GM23338 (cell line): ENCODE measurements around the gene BEGAIN. TPM values are rescaled to one million over a fixed set of nuclear protein-coding genes. Genes with fewer than 3 reads are reported as not detected.

ENCODE experiments used
- ATAC-seq: fragments of 200-7000 bp; cut with Tn5 transposase; 3 replicates; pipeline ENCODE4 v1.9.1; 2020
- DNase-seq: peaks from one replicate; pipeline ENCODE4 v3.0.0-alpha.2; 2015; ENCODE audit warnings: low spot score
- H2AFZ ChIP-seq: fragments of 200-600 bp; sonication (generic); 2 replicates; pipeline ENCODE4 v1.8.0; 2016; ENCODE audit warnings: antibody characterized with exemption, mild to moderate bottlenecking, moderate library complexity
- H3F3A ChIP-seq: fragments of 200-600 bp; sonication (generic); replicated peaks from 2 replicates; pipeline ENCODE4 v1.8.0; 2017; ENCODE audit warnings: antibody characterized with exemption, mixed run types, low read depth
- H3K27ac ChIP-seq: fragments of 200-600 bp; sonication (generic); 2 replicates; pipeline ENCODE4 v1.6.1; 2016; ENCODE audit warnings: low read depth
- H3K27me3 ChIP-seq: fragments of 200-600 bp; sonication (generic); 2 replicates; pipeline ENCODE4 v1.8.0; 2016; ENCODE audit warnings: mild to moderate bottlenecking, mixed run types, moderate library complexity; ENCODE audit not compliant: insufficient read depth
- H3K36me3 ChIP-seq: fragments of 200-600 bp; sonication (generic); 2 replicates; pipeline ENCODE4 v1.8.0; 2016; ENCODE audit warnings: mild to moderate bottlenecking; ENCODE audit not compliant: insufficient read depth
- H3K4me1 ChIP-seq: fragments of 200-600 bp; sonication (generic); 2 replicates; pipeline ENCODE4 v1.8.0; 2016; ENCODE audit warnings: mild to moderate bottlenecking, moderate library complexity; ENCODE audit not compliant: insufficient read depth
- H3K4me2 ChIP-seq: fragments of 200-600 bp; sonication (generic); 2 replicates; pipeline ENCODE4 v1.7.1; 2017; ENCODE audit warnings: mixed run types
- H3K4me3 ChIP-seq: fragments of 200-600 bp; sonication (generic); 2 replicates; pipeline ENCODE4 v1.6.1; 2016; ENCODE audit warnings: mixed run types
- H3K79me2 ChIP-seq: fragments of 200-600 bp; sonication (generic); replicated peaks from 2 replicates; pipeline ENCODE4 v1.8.0; 2017; ENCODE audit warnings: mild to moderate bottlenecking; ENCODE audit not compliant: insufficient read depth
- H3K9me2 ChIP-seq: fragments of 200-600 bp; sonication (generic); 2 replicates; pipeline ENCODE4 v1.8.0; 2017; ENCODE audit not compliant: insufficient read depth
- H4K20me1 ChIP-seq: fragments of 200-600 bp; sonication (generic); replicated peaks from 2 replicates; pipeline ENCODE4 v1.8.0; 2017; ENCODE audit warnings: mild to moderate bottlenecking; ENCODE audit not compliant: insufficient read depth
- H3K27ac Mint-ChIP-seq: 2 replicates; pipeline ENCODE4 v1.8.0; 2020; ENCODE audit warnings: inconsistent platforms, mild to moderate bottlenecking, moderate library complexity, mixed read lengths
- H3K27me3 Mint-ChIP-seq: 3 replicates; pipeline ENCODE4 v1.8.0; 2022; ENCODE audit warnings: low read depth, mild to moderate bottlenecking, moderate library complexity, mixed read lengths, inconsistent platforms; ENCODE audit not compliant: insufficient read depth, poor library complexity
- H3K36me3 Mint-ChIP-seq: 3 replicates; pipeline ENCODE4 v1.8.0; 2021; ENCODE audit warnings: low read depth, mild to moderate bottlenecking, inconsistent platforms, moderate library complexity, mixed read lengths
- H3K4me1 Mint-ChIP-seq: 3 replicates; pipeline ENCODE4 v1.8.0; 2020; ENCODE audit warnings: mild to moderate bottlenecking, inconsistent platforms, mixed read lengths
- H3K4me3 Mint-ChIP-seq: 3 replicates; pipeline ENCODE4 v1.8.0; 2021; ENCODE audit warnings: moderate library complexity, mild to moderate bottlenecking, inconsistent platforms, mixed read lengths
- H3K9me3 Mint-ChIP-seq: 3 replicates; pipeline ENCODE4 v1.8.0; 2020; ENCODE audit warnings: moderate library complexity, mild to moderate bottlenecking, inconsistent platforms, mixed read lengths
- EZH2 ChIP-seq: fragments of 200-600 bp; sonication (generic); IDR thresholded peaks from one replicate; pipeline ENCODE4 v1.8.0; 2017; ENCODE audit warnings: antibody characterized with exemption, mild to moderate bottlenecking, low read depth; ENCODE audit not compliant: unreplicated experiment
- NANOG ChIP-seq: IDR thresholded peaks from 2 replicates; pipeline ENCODE4 v1.6.1; 2016; ENCODE audit warnings: antibody characterized with exemption, borderline replicate concordance
- polyA plus RNA-seq: library from polyadenylated mRNA; unstranded; fragments of >200 nt; fragmentation: Nextera tagmentation; extraction: Ambion mirVana; gene quantifications from 2 replicates; pipeline ENCODE4 v1.2.1, GENCODE V29; 2016
- total RNA-seq: library from RNA; depleted of rRNA; stranded (reverse); fragments of >200 nt; shearing (Covaris generic); gene quantifications from 2 replicates; pipeline ENCODE4 v1.2.3, GENCODE V29; 2014
- TF ChIP-seq, protein P1 (sequence below): fragments of 250-450 bp; sonication (Bioruptor Pico); IDR thresholded peaks from 2 replicates; pipeline ENCODE4 v1.5.0; 2020; ENCODE audit warnings: mild to moderate bottlenecking, moderate library complexity

The BEGAIN gene
- total and polyA plus RNA-seq, 2 experiments from 2014 or later = 0.60 to 2.4 TPM

DNA sequence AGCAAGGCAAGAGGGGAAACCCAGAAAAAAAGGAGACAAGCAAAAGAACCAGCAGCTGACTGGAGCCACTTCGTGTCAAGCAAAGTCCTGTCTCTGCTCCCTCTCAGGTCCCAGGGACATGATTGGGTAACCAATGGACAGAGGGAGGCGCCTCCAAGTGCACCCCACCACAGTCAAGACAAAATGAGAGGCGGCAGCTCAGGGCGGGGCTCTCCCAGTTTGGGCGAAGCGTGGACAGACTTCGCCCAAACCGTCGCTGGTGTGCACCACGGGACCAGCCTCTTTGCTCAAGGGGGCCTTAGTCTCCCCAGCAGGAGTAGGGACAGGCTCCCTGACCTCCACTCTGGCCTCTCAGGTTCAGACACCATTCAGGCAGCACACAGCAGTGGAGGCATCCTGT lies 1.5 kb upstream of the BEGAIN start (continued):
- TF ChIP-seq, protein P1, sequence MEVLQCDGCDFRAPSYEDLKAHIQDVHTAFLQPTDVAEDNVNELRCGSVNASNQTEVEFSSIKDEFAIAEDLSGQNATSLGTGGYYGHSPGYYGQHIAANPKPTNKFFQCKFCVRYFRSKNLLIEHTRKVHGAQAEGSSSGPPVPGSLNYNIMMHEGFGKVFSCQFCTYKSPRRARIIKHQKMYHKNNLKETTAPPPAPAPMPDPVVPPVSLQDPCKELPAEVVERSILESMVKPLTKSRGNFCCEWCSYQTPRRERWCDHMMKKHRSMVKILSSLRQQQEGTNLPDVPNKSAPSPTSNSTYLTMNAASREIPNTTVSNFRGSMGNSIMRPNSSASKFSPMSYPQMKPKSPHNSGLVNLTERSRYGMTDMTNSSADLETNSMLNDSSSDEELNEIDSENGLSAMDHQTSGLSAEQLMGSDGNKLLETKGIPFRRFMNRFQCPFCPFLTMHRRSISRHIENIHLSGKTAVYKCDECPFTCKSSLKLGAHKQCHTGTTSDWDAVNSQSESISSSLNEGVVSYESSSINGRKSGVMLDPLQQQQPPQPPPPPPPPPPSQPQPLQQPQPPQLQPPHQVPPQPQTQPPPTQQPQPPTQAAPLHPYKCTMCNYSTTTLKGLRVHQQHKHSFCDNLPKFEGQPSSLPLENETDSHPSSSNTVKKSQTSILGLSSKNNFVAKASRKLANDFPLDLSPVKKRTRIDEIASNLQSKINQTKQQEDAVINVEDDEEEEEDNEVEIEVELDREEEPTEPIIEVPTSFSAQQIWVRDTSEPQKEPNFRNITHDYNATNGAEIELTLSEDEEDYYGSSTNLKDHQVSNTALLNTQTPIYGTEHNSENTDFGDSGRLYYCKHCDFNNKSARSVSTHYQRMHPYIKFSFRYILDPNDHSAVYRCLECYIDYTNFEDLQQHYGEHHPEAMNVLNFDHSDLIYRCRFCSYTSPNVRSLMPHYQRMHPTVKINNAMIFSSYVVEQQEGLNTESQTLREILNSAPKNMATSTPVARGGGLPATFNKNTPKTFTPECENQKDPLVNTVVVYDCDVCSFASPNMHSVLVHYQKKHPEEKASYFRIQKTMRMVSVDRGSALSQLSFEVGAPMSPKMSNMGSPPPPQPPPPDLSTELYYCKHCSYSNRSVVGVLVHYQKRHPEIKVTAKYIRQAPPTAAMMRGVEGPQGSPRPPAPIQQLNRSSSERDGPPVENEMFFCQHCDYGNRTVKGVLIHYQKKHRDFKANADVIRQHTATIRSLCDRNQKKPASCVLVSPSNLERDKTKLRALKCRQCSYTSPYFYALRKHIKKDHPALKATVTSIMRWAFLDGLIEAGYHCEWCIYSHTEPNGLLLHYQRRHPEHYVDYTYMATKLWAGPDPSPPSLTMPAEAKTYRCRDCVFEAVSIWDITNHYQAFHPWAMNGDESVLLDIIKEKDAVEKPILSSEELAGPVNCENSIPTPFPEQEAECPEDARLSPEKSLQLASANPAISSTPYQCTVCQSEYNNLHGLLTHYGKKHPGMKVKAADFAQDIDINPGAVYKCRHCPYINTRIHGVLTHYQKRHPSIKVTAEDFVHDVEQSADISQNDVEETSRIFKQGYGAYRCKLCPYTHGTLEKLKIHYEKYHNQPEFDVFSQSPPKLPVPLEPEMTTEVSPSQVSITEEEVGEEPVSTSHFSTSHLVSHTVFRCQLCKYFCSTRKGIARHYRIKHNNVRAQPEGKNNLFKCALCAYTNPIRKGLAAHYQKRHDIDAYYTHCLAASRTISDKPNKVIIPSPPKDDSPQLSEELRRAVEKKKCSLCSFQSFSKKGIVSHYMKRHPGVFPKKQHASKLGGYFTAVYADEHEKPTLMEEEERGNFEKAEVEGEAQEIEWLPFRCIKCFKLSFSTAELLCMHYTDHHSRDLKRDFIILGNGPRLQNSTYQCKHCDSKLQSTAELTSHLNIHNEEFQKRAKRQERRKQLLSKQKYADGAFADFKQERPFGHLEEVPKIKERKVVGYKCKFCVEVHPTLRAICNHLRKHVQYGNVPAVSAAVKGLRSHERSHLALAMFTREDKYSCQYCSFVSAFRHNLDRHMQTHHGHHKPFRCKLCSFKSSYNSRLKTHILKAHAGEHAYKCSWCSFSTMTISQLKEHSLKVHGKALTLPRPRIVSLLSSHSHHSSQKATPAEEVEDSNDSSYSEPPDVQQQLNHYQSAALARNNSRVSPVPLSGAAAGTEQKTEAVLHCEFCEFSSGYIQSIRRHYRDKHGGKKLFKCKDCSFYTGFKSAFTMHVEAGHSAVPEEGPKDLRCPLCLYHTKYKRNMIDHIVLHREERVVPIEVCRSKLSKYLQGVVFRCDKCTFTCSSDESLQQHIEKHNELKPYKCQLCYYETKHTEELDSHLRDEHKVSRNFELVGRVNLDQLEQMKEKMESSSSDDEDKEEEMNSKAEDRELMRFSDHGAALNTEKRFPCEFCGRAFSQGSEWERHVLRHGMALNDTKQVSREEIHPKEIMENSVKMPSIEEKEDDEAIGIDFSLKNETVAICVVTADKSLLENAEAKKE (CRISPR knock-in tag) = no peak

- peak overlapping the region; percentile 43 for H3K4me2 ChIP-seq
- no peak overlapping the region for H3K27ac Mint-ChIP-seq
These were observed 670 bp upstream of the BEGAIN start for GRCh38 chr14:100587763-100588411.

More at GRCh38 chr14:100587763-100588411, 670 bp upstream of the BEGAIN start:
- H3K27ac ChIP-seq = no peak overlapping the region
- H3F3A ChIP-seq = no peaks in the 10 kb centered on the region
- no peaks in the 10 kb centered on the region for H4K20me1 ChIP-seq
- H3K27me3 ChIP-seq = peaks cover 32% of the 10 kb centered on the region
- H3K4me1 ChIP-seq = no peaks in the 10 kb centered on the region; the same call in 1 of the 2 replicates
- H2AFZ ChIP-seq = no peak overlapping the region
- no peaks in the 10 kb centered on the region for H3K79me2 ChIP-seq
- TF ChIP-seq NANOG (no peak), EZH2 (peak; percentile 53)
- Mint-ChIP-seq H3K4me1 (peaks cover 9% of the 10 kb centered on the region), H3K27me3 (peaks cover 36% of the 10 kb centered on the region), H3K36me3 (no peaks in the 10 kb centered on the region; the same call in 2 of the 3 replicates), H3K9me3 (no peaks in the 10 kb centered on the region), H3K4me3 (peak overlapping the region; percentile 70)
- H3K36me3 ChIP-seq = no peaks in the 10 kb centered on the region
- peak overlapping the region; percentile 34; the same call in 1 of the 2 replicates for H3K4me3 ChIP-seq
- ATAC-seq (no peak), DNase-seq (no peak)
- no peaks in the 10 kb centered on the region for H3K9me2 ChIP-seq
